Stimulated activated CD8-positive, alpha-beta memory T cell treated with anti-CD3 and anti-CD28 coated beads, Interleukin-4, amount 100 ng/mL, for 24 hours (primary cell): ENCODE results near the gene FOXD2.
"Not testable (repeated sequence)": the region's sequence is repeated elsewhere in the genome, so short reads cannot be mapped to it uniquely, and the experiment has no call there.

ENCODE experiments used
- DNase-seq: peaks from one replicate; pipeline ENCODE4 v3.0.0-alpha.2; 2020; ENCODE audit warnings: low read depth

The FOXD2 gene

GRCh38 chr1:47440599-47441081 is 2.8 kb downstream of the FOXD2 start:
- no peak for DNase-seq

DNA sequence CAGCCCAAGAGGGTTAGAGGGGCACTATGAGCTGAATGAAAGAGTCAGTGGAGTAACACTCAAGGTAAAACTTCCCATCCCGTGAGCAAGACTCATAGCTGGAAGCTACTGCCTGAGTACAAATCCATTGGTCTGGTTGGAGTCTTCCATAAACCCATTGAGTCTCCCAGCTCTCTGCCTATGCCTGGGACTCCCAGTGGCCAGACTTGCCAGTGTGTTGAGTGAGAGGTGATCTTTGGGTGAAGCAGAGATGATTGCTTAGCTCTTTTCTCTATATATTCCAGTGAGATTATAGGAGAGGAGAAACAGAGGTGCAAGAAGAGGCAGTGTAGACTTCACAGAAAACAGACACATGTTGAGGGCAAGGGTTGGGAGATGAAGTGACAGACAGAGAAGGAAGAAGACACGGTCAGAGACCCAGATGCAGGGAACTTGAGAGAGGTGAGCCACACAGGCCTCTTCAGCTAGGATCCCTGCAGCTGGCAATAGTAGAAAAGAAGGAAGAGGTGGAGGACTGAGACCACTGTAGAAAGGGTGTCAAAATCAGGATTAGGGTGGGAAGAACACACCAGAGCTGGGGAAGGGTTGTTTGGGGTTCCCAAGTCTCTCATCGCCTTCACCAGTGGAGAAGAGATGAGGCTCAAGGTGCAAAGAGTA is 3.7 kb downstream of the FOXD2 start:
- no peak for DNase-seq

- DNase-seq = no peak
Measured at GRCh38 chr1:47442202-47442601, 4.4 kb downstream of the FOXD2 start.

DNA sequence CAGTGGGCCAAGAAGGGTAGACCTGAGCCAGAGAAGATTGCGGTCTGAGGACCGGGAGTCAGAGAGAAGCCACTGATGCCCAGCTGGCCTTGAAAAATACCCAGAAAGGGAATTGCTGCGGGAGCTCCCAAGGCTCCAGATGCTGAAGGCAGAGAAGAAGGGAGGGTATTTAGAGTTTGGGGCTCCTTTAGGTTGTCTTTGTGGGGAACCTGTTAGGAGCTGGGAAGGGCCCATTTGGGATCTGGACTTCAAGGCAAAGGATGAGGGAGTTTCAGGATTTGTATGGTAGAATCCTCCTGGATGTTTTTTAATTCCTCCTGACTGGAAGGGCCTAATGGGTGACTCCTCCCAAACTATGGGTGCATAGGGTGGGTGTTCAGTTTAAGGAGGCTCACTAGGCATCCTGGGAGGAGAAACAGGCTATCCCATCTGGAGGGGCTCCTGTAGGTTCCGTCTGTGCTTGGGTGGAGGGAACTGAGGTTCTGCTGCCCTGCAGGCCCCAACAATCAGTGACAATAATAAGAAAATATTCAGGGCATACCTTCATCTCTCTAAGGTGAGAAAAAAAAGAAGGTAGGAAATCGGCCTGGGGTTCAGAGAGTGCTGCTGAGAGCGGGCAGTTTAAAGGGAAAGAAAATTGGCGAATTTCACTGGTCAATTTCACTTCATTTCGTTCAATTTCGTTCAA is 5.1 kb downstream of the FOXD2 start:
- DNase-seq = no peak

GRCh38 chr1:47443530-47444296 is 5.9 kb downstream of the FOXD2 start:
- no peak for DNase-seq

DNA sequence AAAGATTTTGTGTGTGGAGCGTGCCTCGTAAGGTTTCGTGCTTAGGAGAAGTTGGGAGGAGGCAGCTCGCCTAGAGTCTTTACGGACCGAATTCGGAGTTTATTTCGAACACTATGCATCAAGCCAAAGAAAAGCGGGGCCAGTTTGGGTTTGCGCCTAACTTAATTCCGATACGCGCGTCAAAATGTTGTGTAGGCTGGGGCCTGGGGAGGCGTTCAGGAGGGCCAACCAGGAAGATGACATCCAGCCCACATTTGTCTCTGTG is 6.4 kb downstream of the FOXD2 start:
- DNase-seq = no peak

DNA sequence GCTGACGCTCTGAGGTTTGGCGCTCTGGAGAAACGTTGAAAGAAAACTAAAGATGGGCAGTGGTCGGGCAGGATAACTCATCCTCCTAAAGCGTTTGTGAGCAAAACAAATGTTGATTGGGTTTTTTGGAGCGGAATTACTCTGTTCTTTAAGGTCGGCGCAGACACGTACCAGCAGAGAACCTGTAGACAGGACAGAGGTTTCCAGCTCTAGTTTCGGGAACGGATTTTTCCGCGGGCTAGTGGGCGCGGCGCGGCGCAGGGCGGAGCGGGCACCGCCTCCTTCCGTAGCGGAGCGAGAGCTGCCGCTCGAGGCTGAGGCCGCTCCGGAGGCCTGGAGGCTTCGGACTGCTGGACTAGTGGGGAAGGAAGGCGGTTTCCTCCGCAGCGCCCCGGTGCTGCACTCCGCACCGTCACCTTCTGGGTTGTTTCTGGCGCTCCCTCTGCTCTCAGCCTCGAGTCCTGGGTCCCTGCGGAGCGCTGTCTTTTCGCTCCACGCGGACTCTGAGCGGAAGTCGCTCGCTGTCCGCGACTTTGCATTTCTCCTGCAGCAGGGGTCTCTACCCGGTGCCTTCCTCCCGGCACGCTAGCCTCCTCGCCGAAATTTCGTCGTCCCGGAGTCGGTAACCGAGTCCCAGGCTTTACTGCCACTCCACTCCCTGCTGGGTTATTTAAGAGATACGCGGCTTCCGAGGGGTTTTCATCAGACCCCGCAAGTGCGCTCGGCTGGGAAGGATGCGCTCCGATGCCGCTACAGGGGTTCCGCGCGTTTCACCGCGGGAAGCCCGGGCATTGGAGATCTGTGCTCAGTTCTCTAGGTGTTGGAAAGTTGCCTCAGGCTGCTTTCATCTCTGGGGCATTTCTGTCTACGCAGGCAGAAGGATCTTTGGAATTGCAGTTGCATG is 7.0 kb downstream of the FOXD2 start:
- DNase-seq = no peak

DNA sequence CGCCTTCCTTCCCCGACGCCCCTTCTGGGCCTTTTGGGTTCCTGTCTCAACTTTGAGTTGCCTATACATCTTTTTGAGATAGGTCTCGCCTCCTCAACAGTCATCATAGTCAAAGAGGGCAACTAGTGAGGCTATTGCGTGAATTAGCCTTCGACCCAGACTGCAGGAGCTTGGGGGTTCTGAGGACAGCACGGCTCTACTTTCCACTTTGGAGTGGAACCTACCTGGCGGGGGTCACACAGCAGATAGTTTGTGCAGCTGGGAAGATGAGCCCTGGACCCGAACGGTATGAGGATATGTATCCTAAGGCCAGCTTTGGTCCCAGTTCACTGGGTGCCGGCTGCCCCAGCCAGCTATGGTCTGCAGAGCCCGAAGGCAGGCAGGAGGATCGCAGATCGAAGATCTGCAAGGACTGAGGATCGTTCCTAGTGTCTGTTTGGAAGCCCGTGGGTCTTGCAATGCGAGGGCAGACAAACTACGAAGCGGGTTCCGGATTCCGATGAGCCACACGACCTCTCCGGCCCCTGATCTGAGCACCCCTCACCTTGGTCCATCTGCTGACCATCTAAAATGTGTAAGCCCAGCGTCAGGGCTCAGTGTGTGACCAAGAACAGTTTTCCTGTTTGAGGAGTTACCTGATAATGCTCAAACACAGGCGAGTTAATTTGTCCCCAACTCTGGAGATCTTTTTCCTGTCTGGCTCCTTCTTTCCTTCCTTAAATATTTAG is 8.1 kb downstream of the FOXD2 start:
- no peak for DNase-seq

GRCh38 chr1:47448462-47449222 is 10.8 kb downstream of the FOXD2 start:
- DNase-seq = no peak

DNA sequence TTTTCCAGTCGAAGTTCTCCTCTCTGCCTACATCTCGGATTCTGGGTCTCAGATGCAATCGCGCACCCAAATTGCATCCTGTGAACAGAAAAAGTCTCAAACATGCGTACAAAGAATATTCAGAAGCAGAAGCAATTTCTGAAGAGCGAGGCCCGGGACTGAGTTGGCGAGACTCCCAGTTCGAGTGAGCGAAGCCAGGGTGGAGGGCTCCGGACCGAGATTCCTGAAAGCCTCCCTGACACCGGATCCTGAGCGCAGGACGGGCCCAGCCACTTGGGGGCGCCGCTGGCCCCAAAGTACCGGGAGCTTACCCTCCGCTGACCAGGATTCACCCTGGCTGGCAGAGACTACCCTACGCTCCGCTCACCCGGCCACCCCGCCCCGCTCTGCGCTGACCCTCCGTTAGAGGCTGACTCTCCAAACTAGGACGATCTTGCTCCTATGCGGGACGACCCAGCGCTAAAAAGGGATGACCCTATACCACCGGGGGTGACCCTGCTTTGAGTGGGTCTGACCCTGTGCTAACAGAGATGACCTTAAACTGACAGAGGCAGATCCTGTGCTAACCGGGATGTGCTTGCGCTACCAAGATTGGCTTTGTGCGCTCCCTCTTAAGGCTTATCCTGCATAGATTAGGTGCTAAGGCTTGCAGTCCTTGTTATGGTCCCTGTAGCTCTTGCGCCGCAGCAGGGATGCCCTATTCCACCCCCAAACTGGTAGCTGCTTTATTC is 12.1 kb downstream of the FOXD2 start:
- DNase-seq = no peak

- DNase-seq = no peak
Measured at GRCh38 chr1:47450606-47451005, 12.8 kb downstream of the FOXD2 start.

GRCh38 chr1:47452426-47452825 is 14.6 kb downstream of the FOXD2 start:
- no peak for DNase-seq

DNA sequence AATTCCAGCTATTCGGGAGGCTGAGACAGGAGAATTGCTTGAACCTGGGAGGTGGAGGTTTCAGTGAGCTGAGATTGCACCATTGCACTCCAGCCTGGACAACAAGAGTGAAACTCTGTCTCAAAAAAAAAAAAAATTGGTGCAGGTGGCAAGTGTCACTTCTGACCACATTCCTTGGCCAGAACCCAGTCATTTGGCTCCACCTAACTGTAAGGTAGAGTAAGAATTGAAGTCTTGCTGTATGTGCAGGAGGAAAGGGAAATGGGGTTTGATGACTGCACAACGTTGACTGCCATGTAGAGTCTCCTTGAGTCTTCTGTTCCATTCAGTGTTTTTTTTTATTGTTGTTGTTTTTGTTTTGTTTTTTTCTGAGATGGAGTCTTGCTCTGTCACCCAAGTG is 16.1 kb downstream of the FOXD2 start:
- DNase-seq = not testable (repeated sequence)

- no peak for DNase-seq
Measured at GRCh38 chr1:47456250-47456649, 18.4 kb downstream of the FOXD2 start.

- not testable (repeated sequence) for DNase-seq
Measured at GRCh38 chr1:47457547-47457946, 19.7 kb downstream of the FOXD2 start.

DNA sequence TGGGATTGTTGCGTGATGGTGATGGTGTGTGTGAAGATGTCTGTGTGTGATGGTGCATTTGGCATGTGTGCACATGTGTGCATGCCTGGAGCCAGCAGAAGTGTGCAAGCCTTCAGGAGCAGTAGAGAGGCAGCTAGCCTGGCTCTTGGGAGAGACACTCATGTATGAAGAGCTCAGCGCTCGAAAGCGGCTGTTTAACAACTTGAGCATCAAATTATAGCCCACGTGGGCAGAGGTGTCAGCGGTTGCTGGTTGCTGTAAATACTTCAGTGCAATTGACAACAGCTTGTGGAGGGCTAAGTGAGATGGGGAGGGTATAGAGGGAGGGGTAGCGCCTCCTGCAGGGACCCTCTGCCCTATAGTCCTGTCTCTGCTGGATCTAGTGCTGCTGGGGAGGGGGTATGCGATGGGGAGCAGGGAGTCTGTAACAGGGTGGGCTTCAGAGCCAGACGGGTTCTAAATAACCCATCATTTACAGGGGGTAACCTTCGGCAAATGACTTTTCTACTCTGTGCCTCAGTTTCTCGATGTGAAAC is 21.5 kb downstream of the FOXD2 start:
- no peak for DNase-seq

DNA sequence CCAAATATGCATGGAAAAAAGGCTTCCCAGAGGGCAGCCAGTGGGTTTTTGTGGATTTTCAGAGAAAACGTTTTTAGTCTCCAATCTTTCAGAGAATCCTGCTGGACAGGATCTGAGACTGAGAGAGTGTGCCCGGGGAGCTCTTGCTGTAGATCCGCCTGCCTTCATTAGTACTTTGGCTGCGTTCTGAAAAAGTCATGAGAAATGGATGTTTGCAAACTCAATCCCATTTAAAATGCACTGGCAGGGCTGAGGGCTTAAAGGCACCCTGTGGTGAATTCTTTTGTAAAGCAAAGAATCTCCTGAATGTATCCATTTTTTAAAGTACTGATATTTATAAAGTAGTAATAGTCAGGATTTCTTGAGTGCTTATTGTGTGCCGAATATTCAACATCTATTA is 22.2 kb downstream of the FOXD2 start:
- no peak for DNase-seq

DNA sequence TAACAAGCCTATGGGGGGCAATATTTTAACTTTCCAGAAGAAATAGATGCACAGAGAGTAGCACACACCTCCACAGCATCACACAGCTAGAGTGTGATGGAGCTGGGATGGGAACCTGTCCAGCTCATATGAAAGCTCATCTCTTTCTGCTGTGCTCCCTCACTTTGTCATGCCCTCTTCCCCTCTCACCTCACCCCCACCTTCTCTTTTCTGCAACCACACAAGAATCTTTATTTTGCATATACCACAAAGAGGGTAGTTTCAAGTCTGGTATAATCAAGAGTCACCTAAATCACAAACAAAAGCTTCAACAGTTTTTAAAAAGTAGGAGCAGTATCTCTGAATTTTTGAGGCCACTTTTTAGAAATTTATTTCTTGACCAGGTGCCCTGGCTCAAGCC is 22.6 kb downstream of the FOXD2 start:
- DNase-seq = no peak

GRCh38 chr1:47465605-47466004 is 27.8 kb downstream of the FOXD2 start:
- no peak for DNase-seq
